Measurements from ENCODE around the gene OR10J4. TPM values are rescaled to one million over a fixed set of nuclear protein-coding genes. Genes with fewer than 3 reads are reported as not detected.

OR10J4 gene
- total RNA-seq, 2 donors from 2014 or later = not detected

- TF ChIP-seq, protein P1, sequence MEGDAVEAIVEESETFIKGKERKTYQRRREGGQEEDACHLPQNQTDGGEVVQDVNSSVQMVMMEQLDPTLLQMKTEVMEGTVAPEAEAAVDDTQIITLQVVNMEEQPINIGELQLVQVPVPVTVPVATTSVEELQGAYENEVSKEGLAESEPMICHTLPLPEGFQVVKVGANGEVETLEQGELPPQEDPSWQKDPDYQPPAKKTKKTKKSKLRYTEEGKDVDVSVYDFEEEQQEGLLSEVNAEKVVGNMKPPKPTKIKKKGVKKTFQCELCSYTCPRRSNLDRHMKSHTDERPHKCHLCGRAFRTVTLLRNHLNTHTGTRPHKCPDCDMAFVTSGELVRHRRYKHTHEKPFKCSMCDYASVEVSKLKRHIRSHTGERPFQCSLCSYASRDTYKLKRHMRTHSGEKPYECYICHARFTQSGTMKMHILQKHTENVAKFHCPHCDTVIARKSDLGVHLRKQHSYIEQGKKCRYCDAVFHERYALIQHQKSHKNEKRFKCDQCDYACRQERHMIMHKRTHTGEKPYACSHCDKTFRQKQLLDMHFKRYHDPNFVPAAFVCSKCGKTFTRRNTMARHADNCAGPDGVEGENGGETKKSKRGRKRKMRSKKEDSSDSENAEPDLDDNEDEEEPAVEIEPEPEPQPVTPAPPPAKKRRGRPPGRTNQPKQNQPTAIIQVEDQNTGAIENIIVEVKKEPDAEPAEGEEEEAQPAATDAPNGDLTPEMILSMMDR (conservative IDR thresholded peaks at IDR 0.05) = peak; percentile 68
- no peak overlapping the region for H3K27ac Mint-ChIP-seq
- no peaks in the 10 kb centered on the region for H3K36me3 Mint-ChIP-seq (ENCODE audit: low read depth)
- Histone ChIP-seq H3K4me1 (ENCODE audit: control insufficient read depth, insufficient read depth, low read length) (no peaks in the 10 kb centered on the region), H3K9ac (ENCODE audit: extremely low read depth, low read length, poor library complexity, severe bottlenecking) (no peak overlapping the region), H3K4me3 (ENCODE audit: low read length) (no peak overlapping the region), H3K36me3 (ENCODE audit: control insufficient read depth, insufficient read depth, low read length) (no peaks in the 10 kb centered on the region), H3K27me3 (ENCODE audit: control insufficient read depth, insufficient read depth, low read length, poor library complexity, severe bottlenecking) (no peaks in the 10 kb centered on the region), H3K27ac (ENCODE audit: low read depth, low read length) (no peak overlapping the region), H3K9me3 (ENCODE audit: control insufficient read depth, low read length) (peaks cover 11% of the 10 kb centered on the region)
- 81 to 92% methylated on average over 2 to 8 of the region's 8 CpGs for WGBS, 2 experiments (ENCODE audit: insufficient coverage in 1 of 2, insufficient read length in 1 of 2)
- H3K4me1 Mint-ChIP-seq = no peaks in the 10 kb centered on the region
- H3K4me3 Mint-ChIP-seq = no peak overlapping the region
- peaks cover 52% of the 10 kb centered on the region for H3K9me3 Mint-ChIP-seq
- DNase-seq = peak; percentile 76
- H3K27me3 Mint-ChIP-seq (ENCODE audit: insufficient read depth) = no peaks in the 10 kb centered on the region
Measured at GRCh38 chr1:159421821-159422220, 10.2 kb upstream of the OR10J4 start.

- H3K27me3 ChIP-seq (ENCODE audit: control insufficient read depth, insufficient read depth, low read length, poor library complexity, severe bottlenecking) = no peaks in the 10 kb centered on the region
- TF ChIP-seq, protein P1 (conservative IDR thresholded peaks at IDR 0.05) = no peak
- H3K27ac Mint-ChIP-seq = no peak overlapping the region
- H3K4me1 ChIP-seq (ENCODE audit: control insufficient read depth, insufficient read depth, low read length) = no peaks in the 10 kb centered on the region
- no peaks in the 10 kb centered on the region for H3K4me1 Mint-ChIP-seq
- H3K27ac ChIP-seq (ENCODE audit: low read depth, low read length) = no peak overlapping the region
- no peak overlapping the region for H3K9ac ChIP-seq (ENCODE audit: extremely low read depth, low read length, poor library complexity, severe bottlenecking)
- H3K36me3 Mint-ChIP-seq (ENCODE audit: low read depth) = no peaks in the 10 kb centered on the region
- no peaks in the 10 kb centered on the region for H3K36me3 ChIP-seq (ENCODE audit: control insufficient read depth, insufficient read depth, low read length)
- peaks cover 2% of the 10 kb centered on the region for H3K27me3 Mint-ChIP-seq (ENCODE audit: insufficient read depth)
- 93 to 95% methylated on average over 3 of the region's 3 CpGs for WGBS, 2 experiments (ENCODE audit: insufficient coverage in 1 of 2, insufficient read length in 1 of 2)
- H3K4me3 Mint-ChIP-seq = no peak overlapping the region
- peaks cover 44% of the 10 kb centered on the region for H3K9me3 Mint-ChIP-seq
- no peak overlapping the region for H3K4me3 ChIP-seq (ENCODE audit: low read length)
- no peaks in the 10 kb centered on the region for H3K9me3 ChIP-seq (ENCODE audit: control insufficient read depth, low read length)
- no peak for DNase-seq
Measured at GRCh38 chr1:159428536-159428935, 3.5 kb upstream of the OR10J4 start.

DNA sequence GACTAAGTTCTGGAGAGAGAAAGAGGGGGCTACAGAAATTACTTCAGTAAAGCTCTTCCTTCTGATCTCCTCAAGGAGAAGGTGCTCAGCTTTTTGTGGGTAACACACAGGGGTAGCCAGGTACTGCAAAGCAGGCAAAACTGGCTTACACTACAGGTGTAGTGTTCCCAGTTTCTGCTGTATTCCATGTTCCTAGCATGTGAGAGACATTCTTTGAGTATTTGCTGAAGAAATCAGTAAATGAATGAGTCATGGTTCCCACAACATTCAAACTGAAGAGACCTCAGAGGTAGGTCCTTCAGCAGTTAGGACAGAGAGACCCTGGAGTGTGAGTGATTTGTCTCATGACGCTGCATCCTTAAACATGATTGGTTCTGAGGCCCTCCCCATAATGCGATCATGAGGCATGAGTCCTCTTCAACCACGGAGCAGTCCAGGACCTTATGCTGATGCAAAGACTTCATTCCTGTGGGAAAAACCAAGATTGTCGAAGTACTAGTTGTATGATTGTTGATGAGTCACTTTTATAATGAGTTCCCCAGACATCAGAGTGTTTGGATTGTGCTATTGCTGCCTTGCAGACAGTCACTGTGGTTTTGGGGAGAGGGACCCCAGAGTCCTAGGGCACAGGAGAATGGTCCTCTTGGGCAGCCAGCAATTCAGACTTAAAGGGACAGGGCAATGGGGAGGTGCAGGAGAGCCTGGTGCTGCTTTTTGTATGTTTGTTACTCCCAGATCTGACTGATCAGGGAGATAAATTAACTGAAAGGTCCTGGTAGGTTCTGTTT is 2.7 kb upstream of the OR10J4 start:
- Histone ChIP-seq H3K9ac (ENCODE audit: extremely low read depth, low read length, poor library complexity, severe bottlenecking) (no peak overlapping the region), H3K4me1 (ENCODE audit: control insufficient read depth, insufficient read depth, low read length) (no peaks in the 10 kb centered on the region), H3K27me3 (ENCODE audit: control insufficient read depth, insufficient read depth, low read length, poor library complexity, severe bottlenecking) (no peaks in the 10 kb centered on the region), H3K36me3 (ENCODE audit: control insufficient read depth, insufficient read depth, low read length) (no peaks in the 10 kb centered on the region), H3K4me3 (ENCODE audit: low read length) (no peak overlapping the region), H3K27ac (ENCODE audit: low read depth, low read length) (no peak overlapping the region), H3K9me3 (ENCODE audit: control insufficient read depth, low read length) (no peaks in the 10 kb centered on the region)
- H3K36me3 Mint-ChIP-seq (ENCODE audit: low read depth) = no peaks in the 10 kb centered on the region
- no peaks in the 10 kb centered on the region for H3K4me1 Mint-ChIP-seq
- 93 to 96% methylated on average over 4 of the region's 4 CpGs for WGBS, 2 experiments (ENCODE audit: insufficient coverage in 1 of 2, insufficient read length in 1 of 2)
- DNase-seq = no peak
- no peak overlapping the region for H3K4me3 Mint-ChIP-seq
- peaks cover 3% of the 10 kb centered on the region for H3K27me3 Mint-ChIP-seq (ENCODE audit: insufficient read depth)
- no peak overlapping the region for H3K27ac Mint-ChIP-seq
- H3K9me3 Mint-ChIP-seq = peaks cover 43% of the 10 kb centered on the region
- TF ChIP-seq, protein P1 (conservative IDR thresholded peaks at IDR 0.05) = no peak

Measured in endodermal cell (in vitro differentiated cells).